GM18526 (cell line): ENCODE measurements around the gene PITHD1.

Source experiments
- POLR2A ChIP-seq: IDR thresholded peaks from 3 replicates; pipeline ENCODE4 v1.6.1; 2011; ENCODE audit not compliant: insufficient read length; ENCODE audit errors: extremely low read depth

Gene PITHD1

DNA sequence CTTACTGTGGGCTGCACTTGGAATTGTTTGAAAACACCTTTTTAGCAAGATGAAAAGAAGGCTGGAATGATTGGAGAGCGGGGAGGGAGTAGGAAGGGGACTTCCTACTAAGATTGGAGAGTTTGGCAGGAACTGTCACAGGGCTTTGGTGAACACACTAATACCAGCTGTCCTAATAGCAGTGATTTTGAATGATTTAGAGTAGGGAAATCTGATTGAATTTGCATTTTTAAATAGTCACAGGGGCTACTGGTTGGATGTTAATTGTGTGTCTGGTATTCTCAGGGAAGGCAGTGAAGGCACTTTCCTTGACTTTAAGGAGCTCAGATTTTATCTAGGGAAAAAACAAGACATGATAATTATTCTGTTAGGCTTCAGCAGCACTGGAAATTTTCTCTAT, 49.5 kb downstream of the PITHD1 start:
- TF ChIP-seq POLR2A = no peak

DNA sequence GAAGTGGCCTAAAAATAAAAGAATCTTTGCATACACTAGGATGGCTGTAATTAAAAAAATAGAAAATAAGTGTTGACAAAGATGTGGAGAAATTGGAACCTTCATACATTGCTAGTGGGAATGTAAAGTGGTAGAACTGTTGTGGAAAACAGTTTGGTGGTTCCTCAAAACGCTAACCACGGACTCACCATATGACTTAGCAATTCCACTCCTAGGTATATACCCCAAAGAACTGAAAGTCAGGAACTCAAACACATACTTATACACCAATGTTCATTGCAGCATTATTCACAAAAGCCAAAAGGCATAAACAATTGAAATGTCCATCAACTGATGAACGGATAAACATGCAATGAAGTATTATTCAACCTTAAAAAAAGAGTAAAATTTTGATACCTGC, 57.8 kb downstream of the PITHD1 start:
- no peak for TF ChIP-seq POLR2A
